Ramos (cell line): ENCODE results near the gene NR2C2AP.
"Not testable (repeated sequence)": the region's sequence is repeated elsewhere in the genome, so short reads cannot be mapped to it uniquely, and the experiment has no call there.

ENCODE experiments used
- in situ Hi-C: fragments of 300-500 bp; cut with MboI; formaldehyde crosslinking; loops from one replicate; pipeline ENCODE4 v1.14.3; 2022; ENCODE audit warnings: low sequenced_read_pairs; ENCODE audit not compliant: unreplicated experiment

Gene NR2C2AP

GRCh38 chr19:19203012-19203856 lies at the start of gene NR2C2AP:
TSS of gene NR2C2AP (minus strand) at chr19:19203414. CDS start at chr19:19203060, 354 bp downstream.
- in situ Hi-C loops = no loop called here

- in situ Hi-C loops = no loop called here
Observed at GRCh38 chr19:19250196-19250801, 47.1 kb upstream of the NR2C2AP start.

GRCh38 chr19:19240476-19240875 lies 37.3 kb upstream of the NR2C2AP start:
- in situ Hi-C loops = no loop called here

- in situ Hi-C loops = no loop called here
Observed at GRCh38 chr19:19239675-19240074, 36.5 kb upstream of the NR2C2AP start.

GRCh38 chr19:19238126-19238894 lies 35.1 kb upstream of the NR2C2AP start:
- in situ Hi-C loops = no loop called here

- in situ Hi-C loops = no loop called here
Observed at GRCh38 chr19:19236173-19236572, 33.0 kb upstream of the NR2C2AP start.

- in situ Hi-C loops = no loop called here
Observed at GRCh38 chr19:19234220-19234816, 31.1 kb upstream of the NR2C2AP start.

GRCh38 chr19:19232261-19232721 lies 29.1 kb upstream of the NR2C2AP start:
- in situ Hi-C loops = no loop called here

- in situ Hi-C loops = no loop called here
Observed at GRCh38 chr19:19230999-19231398, 27.8 kb upstream of the NR2C2AP start.

- in situ Hi-C loops = no loop called here
Observed at GRCh38 chr19:19229701-19230100, 26.5 kb upstream of the NR2C2AP start.

GRCh38 chr19:19227217-19227616 lies 24.0 kb upstream of the NR2C2AP start:
- in situ Hi-C loops = no loop called here

GRCh38 chr19:19226663-19227062 lies 23.4 kb upstream of the NR2C2AP start:
- in situ Hi-C loops = no loop called here

GRCh38 chr19:19226204-19226603 lies 23.0 kb upstream of the NR2C2AP start:
- in situ Hi-C loops = no loop called here

GRCh38 chr19:19224852-19225494 lies 21.8 kb upstream of the NR2C2AP start:
- in situ Hi-C loops = no loop called here

GRCh38 chr19:19224150-19224851 lies 21.1 kb upstream of the NR2C2AP start:
- in situ Hi-C loops = no loop called here

GRCh38 chr19:19223636-19224035 lies 20.4 kb upstream of the NR2C2AP start:
- in situ Hi-C loops = no loop called here

GRCh38 chr19:19223060-19223459 lies 19.8 kb upstream of the NR2C2AP start:
- in situ Hi-C loops = no loop called here

- in situ Hi-C loops = not testable (repeated sequence)
Observed at GRCh38 chr19:19221000-19221399, 17.8 kb upstream of the NR2C2AP start.

GRCh38 chr19:19218911-19219310 lies 15.7 kb upstream of the NR2C2AP start:
- in situ Hi-C loops = no loop called here
